HepG2 (cell line): Measurements from ENCODE around the gene TSEN34. TPM values are rescaled to one million over a fixed set of nuclear protein-coding genes. Genes with fewer than 3 reads are reported as not detected.

ENCODE experiments used
- ATAC-seq: fragments of 200-7000 bp; cut with Tn5 transposase; 3 replicates; pipeline ENCODE4 v1.9.1; 2020; ENCODE audit warnings: mild to moderate bottlenecking, moderate library complexity
- BruUV-seq: library from RNA; stranded (reverse); fragments of 400-500 nt; replicated peaks from 2 replicates; lab custom pipeline; 2021; lab: Mats Ljungman, UMichigan
- CTCF ChIA-PET: fragments of 300-600 bp; formaldehyde crosslinking; extraction: SDS; loops from one replicate; lab custom pipeline; 2021; ENCODE audit warnings: low total read pairs, inconsistent platforms, low intra/inter-chr PET ratio; lab: Yijun Ruan, JAX
- POLR2A ChIA-PET: fragments of 350-600 bp; sonication (Branson Sonifier 250); formaldehyde crosslinking; loops from one replicate; lab custom pipeline; 2020; ENCODE audit warnings: antibody characterized with exemption, inconsistent platforms; lab: Yijun Ruan, JAX
- DNase-seq: peaks from one replicate; pipeline ENCODE4 v3.0.0-alpha.2; 2015; ENCODE audit warnings: low spot score
- FAIRE-seq: peaks from 3 replicates; lab custom pipeline; 2011; peaks lifted over from hg19 to GRCh38; lab: Jason Lieb, UNC
- H2AFZ ChIP-seq: one replicate; pipeline ENCODE4 v1.6.1; 2011; ENCODE audit warnings: low read length, inconsistent platforms
- H3K27ac ChIP-seq: fragments of 300-600 bp; 3 replicates; pipeline ENCODE4 v1.8.0; 2011; ENCODE audit warnings: mixed run types, mild to moderate bottlenecking, mixed read lengths, low read length, inconsistent platforms; ENCODE audit not compliant: insufficient read depth; ENCODE audit errors: extremely low read length
- H3K27me3 ChIP-seq, 2 experiments: fragments of 200-600 bp in 1 of 2; 2 replicates in 1 of 2; 3 replicates in 1 of 2; pipeline versions ENCODE4 v1.6.0 to v1.8.0; 2011; ENCODE audit warnings: low read length in 2 of 2, mild to moderate bottlenecking in 2 of 2, moderate library complexity in 2 of 2, inconsistent platforms in 1 of 2; ENCODE audit not compliant: insufficient read depth in 2 of 2, control insufficient read depth in 1 of 2
- H3K36me3 ChIP-seq, 2 experiments: fragments of 200-600 bp in 1 of 2; replicated peaks in 1 of 2; 2 replicates in 1 of 2; 3 replicates in 1 of 2; pipeline versions ENCODE4 v1.5.1 to v1.8.0; 2011; ENCODE audit warnings: low read length in 2 of 2, inconsistent platforms in 1 of 2; ENCODE audit not compliant: insufficient read depth in 2 of 2, control insufficient read depth in 1 of 2
- H3K4me1 ChIP-seq: 2 replicates; pipeline ENCODE4 v1.5.1; 2012; ENCODE audit warnings: low read length, inconsistent platforms; ENCODE audit not compliant: insufficient read depth
- H3K4me2 ChIP-seq: 2 replicates; pipeline ENCODE4 v1.6.0; 2011; ENCODE audit warnings: low read depth, low read length, inconsistent platforms
- H3K4me3 ChIP-seq, 3 experiments: fragments of 200-600 bp in 1 of 3; sonication (generic), shearing (Covaris generic) in 1 of 3; replicated peaks in 1 of 3; 2 replicates each; pipeline ENCODE4 v1.5.1; 2011 to 2016; ENCODE audit warnings: low read length in 3 of 3, inconsistent platforms in 2 of 3, low read depth in 2 of 3, mild to moderate bottlenecking in 2 of 3, control low read depth in 1 of 3, mixed read lengths in 1 of 3; ENCODE audit not compliant: insufficient read depth in 1 of 3
- H3K79me2 ChIP-seq: one replicate; pipeline ENCODE4 v1.6.1; 2011; ENCODE audit warnings: low read length, inconsistent platforms; ENCODE audit not compliant: insufficient read depth
- H3K9ac ChIP-seq: 2 replicates; pipeline ENCODE4 v1.6.0; 2011; ENCODE audit warnings: mild to moderate bottlenecking, low read depth, low read length, inconsistent platforms; ENCODE audit not compliant: insufficient read depth
- H3K9me3 ChIP-seq: 2 replicates; pipeline ENCODE4 v1.5.1; 2012; ENCODE audit warnings: mild to moderate bottlenecking, low read length
- H4K20me1 ChIP-seq: 2 replicates; pipeline ENCODE4 v1.6.0; 2011; ENCODE audit warnings: inconsistent platforms, mild to moderate bottlenecking, low read length, moderate library complexity; ENCODE audit not compliant: insufficient read depth
- FOXC1 ChIP-seq: sonication (generic); formaldehyde crosslinking; IDR thresholded peaks from 2 replicates; pipeline ENCODE4 v1.8.0; 2022; ENCODE audit warnings: mild to moderate bottlenecking, missing genetic modification reagents, borderline replicate concordance
- RBFOX2 ChIP-seq: fragments of 200-400 bp; formaldehyde crosslinking; IDR thresholded peaks from 2 replicates; pipeline ENCODE4 v1.6.1; 2017; ENCODE audit warnings: low read depth, mild to moderate bottlenecking, low read length
- STAG1 ChIP-seq: sonication (generic); formaldehyde crosslinking; IDR thresholded peaks from 2 replicates; pipeline ENCODE4 v1.4.0; 2020; ENCODE audit warnings: missing genetic modification reagents
- ZNF614 ChIP-seq: IDR thresholded peaks from 2 replicates; pipeline ENCODE4 v1.6.1; 2018; ENCODE audit warnings: missing biosample characterization, missing genetic modification reagents, inconsistent platforms, borderline replicate concordance
- WGBS: methylation state at CpG from one replicate; pipeline ENCODE4 v1.1.6; 2017; ENCODE audit warnings: low lambda C conversion rate; 5-methylcytosine and 5-hydroxymethylcytosine counted together
- in situ Hi-C: cut with HindIII; loops from 2 replicates; pipeline ENCODE4 v1.10.0; 2017; ENCODE audit warnings: low pct_unique_long_range_greater_than_20kb; ENCODE audit not compliant: extremely low pct_ligation_motif_present
- intact Hi-C: fragments of 100-400 bp; cut with micrococcal nuclease; formaldehyde crosslinking; loops from one replicate; pipeline ENCODE4 v1.10.0; 2022; ENCODE audit not compliant: unreplicated experiment
- polyA plus RNA-seq, 8 experiments: library from polyadenylated mRNA; depleted of rRNA in 3 of 8; stranded (reverse) in 7 of 8; unstranded in 1 of 8; fragments of >200 nt; fragmentation: Illumina TruSeq in 4 of 8; extraction: Trizol in 4 of 8; gene quantifications; 2 replicates each; pipeline versions ENCODE4 v1.2.1 to v1.2.3, GENCODE V29; 2011 to 2016; ENCODE audit warnings: low read depth in 4 of 8, missing spikeins in 1 of 8, mixed read lengths in 1 of 8; ENCODE audit not compliant: insufficient read depth in 1 of 8
- total RNA-seq, 5 experiments: library from RNA; depleted of rRNA; stranded (reverse); fragments of >200 nt; fragmentation: Illumina TruSeq; extraction: Trizol; gene quantifications; 2 replicates each; pipeline ENCODE4 v1.2.3, GENCODE V29; 2016; ENCODE audit warnings: low read depth in 1 of 5
- TF ChIP-seq, protein P1 (sequence below): sonication (generic); formaldehyde crosslinking; IDR thresholded peaks from 2 replicates; pipeline ENCODE4 v1.5.0; 2020; ENCODE audit warnings: missing genetic modification reagents
- TF ChIP-seq, protein P2 (sequence below): fragments of 450-650 bp; IDR thresholded peaks from 2 replicates; pipeline ENCODE4 v1.6.1; 2017
- TF ChIP-seq, protein P3 (sequence below): sonication (generic); formaldehyde crosslinking; conservative IDR thresholded peaks from 2 replicates; pipeline ENCODE4 v1.8.0; 2022; ENCODE audit warnings: mild to moderate bottlenecking, moderate library complexity, missing genetic modification reagents

The TSEN34 gene
- total and polyA plus RNA-seq, 2 of the 13 experiments (the other 11 are each of a cell fraction or from before 2014, with no cell fraction given) = 55.1 to 65.4 TPM

DNA sequence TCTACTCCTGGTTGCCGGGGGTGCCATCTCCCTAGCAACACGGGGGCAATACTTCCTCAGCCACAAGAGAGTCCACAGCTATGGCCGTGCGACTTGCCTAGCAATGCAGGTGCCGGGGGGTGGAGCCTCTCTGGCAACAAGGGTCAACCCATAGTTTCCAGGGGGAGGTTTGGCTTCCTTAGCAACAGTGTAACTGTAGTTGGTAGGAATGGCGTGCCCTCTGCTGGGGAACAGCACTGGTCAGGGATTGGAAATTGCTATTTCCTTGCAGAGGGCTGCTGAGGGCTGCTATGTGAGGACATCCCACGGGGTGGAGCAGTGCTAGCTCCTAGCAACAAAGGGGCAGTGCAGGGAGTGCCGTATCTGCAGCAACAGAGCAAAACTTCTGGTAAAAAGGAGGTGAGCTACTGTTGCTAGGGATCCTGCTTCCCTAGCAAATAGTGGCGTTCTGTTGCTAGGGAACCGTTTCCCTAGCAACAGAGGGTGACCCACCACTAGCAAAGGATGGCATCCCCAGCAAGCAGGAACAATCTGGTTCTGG, 11.1 kb upstream of the TSEN34 start (continued):
- TF ChIP-seq, protein P1, sequence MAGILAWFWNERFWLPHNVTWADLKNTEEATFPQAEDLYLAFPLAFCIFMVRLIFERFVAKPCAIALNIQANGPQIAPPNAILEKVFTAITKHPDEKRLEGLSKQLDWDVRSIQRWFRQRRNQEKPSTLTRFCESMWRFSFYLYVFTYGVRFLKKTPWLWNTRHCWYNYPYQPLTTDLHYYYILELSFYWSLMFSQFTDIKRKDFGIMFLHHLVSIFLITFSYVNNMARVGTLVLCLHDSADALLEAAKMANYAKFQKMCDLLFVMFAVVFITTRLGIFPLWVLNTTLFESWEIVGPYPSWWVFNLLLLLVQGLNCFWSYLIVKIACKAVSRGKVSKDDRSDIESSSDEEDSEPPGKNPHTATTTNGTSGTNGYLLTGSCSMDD (CRISPR knock-in tag) = no peak
- TF ChIP-seq STAG1 (CRISPR knock-in tag) = peak; percentile 40
- TF ChIP-seq, protein P2, sequence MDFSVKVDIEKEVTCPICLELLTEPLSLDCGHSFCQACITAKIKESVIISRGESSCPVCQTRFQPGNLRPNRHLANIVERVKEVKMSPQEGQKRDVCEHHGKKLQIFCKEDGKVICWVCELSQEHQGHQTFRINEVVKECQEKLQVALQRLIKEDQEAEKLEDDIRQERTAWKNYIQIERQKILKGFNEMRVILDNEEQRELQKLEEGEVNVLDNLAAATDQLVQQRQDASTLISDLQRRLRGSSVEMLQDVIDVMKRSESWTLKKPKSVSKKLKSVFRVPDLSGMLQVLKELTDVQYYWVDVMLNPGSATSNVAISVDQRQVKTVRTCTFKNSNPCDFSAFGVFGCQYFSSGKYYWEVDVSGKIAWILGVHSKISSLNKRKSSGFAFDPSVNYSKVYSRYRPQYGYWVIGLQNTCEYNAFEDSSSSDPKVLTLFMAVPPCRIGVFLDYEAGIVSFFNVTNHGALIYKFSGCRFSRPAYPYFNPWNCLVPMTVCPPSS = no peak
- TF ChIP-seq, all 625 proteins: peak for 6

DNA sequence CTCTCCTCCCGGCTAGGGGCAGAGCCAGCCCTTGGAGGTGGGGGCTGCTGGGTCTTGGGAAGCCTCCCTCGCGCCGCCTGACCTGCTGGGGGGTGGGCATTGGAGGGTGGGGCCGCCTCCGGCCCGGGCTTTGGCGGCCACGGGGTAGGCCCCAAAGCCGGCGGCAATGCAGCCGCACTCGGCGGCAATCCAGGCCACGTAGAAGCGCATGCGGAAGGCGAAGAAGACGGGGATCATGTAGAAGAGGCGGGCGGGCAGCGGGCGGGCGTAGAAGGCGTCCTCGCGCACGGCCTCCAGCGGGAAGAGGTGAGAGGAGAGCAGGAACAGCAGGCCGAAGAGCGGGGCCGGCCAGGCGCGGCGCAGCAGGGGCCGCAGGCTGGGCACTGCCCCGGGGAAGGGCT, 10.4 kb upstream of the TSEN34 start:
- Histone ChIP-seq H3K9me3 (no peaks in the 10 kb centered on the region), H3K27me3 (no peaks in the 10 kb centered on the region), H2AFZ (no peak overlapping the region), H3K4me3 (no peak overlapping the region), H3K27ac (no peak overlapping the region), H4K20me1 (peaks cover 5% of the 10 kb centered on the region; the same call in 1 of the 2 replicates)
- BruUV-seq = no TSS peak
- in situ Hi-C loops = no loop called here
- TF ChIP-seq ZNF614 (no peak), FOXC1 (CRISPR knock-in tag) (no peak), RBFOX2 (peak; percentile 39; the same call in 1 of the 2 replicates)
- TF ChIP-seq, protein P3, sequence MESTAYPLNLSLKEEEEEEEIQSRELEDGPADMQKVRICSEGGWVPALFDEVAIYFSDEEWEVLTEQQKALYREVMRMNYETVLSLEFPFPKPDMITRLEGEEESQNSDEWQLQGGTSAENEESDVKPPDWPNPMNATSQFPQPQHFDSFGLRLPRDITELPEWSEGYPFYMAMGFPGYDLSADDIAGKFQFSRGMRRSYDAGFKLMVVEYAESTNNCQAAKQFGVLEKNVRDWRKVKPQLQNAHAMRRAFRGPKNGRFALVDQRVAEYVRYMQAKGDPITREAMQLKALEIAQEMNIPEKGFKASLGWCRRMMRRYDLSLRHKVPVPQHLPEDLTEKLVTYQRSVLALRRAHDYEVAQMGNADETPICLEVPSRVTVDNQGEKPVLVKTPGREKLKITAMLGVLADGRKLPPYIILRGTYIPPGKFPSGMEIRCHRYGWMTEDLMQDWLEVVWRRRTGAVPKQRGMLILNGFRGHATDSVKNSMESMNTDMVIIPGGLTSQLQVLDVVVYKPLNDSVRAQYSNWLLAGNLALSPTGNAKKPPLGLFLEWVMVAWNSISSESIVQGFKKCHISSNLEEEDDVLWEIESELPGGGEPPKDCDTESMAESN (CRISPR knock-in tag) = no peak
- TF ChIP-seq, all 625 proteins: peak for 1
- DNase-seq (no peak), ATAC-seq (no peak), FAIRE-seq (no peak)
- Histone ChIP-seq H3K36me3 (peaks cover 1 to 13% of the 10 kb centered on the region in 2 experiments; a peak in 3 of 5 replicates), H3K9ac (no peak overlapping the region), H3K4me2 (no peak overlapping the region), H3K79me2 (no peaks in the 10 kb centered on the region), H3K4me1 (no peaks in the 10 kb centered on the region)
- ChIA-PET CTCF (no interaction called here), POLR2A (interaction anchor here (1.2 kb wide), 1 partner anchor 44 kb away, joined by 4 read pairs; no protein-coding TSS in a partner anchor)
- intact Hi-C loops = no loop called here
- 98% methylated on average over 33 of the region's 37 CpGs for WGBS
